Measurements from ENCODE around the gene FLAD1.

FLAD1 gene

GRCh38 chr1:154952664-154953063 lies 30.5 kb upstream of the FLAD1 start:
- no peak for DNase-seq

- no peak for DNase-seq
Observed at GRCh38 chr1:154953611-154954038, 29.5 kb upstream of the FLAD1 start.

- no peak for DNase-seq
Observed at GRCh38 chr1:154954541-154954940, 28.6 kb upstream of the FLAD1 start.

- peak; percentile 55 for DNase-seq
Observed at GRCh38 chr1:154955039-154955717, 28.0 kb upstream of the FLAD1 start.

GRCh38 chr1:154955718-154956543 lies 27.2 kb upstream of the FLAD1 start, which contains the start of gene PBXIP1:
Gene PBXIP1 (minus strand): TSS chr1:154956099. CDS start chr1:154953721, 2,378 bp downstream.
- peak; percentile 77 for DNase-seq

GRCh38 chr1:154956544-154956941 lies 26.6 kb upstream of the FLAD1 start:
- no peak for DNase-seq

GRCh38 chr1:154957091-154957657 lies 26.0 kb upstream of the FLAD1 start:
- DNase-seq = no peak

GRCh38 chr1:154958036-154958435 lies 25.1 kb upstream of the FLAD1 start:
- no peak for DNase-seq

GRCh38 chr1:154958681-154959425 lies 24.3 kb upstream of the FLAD1 start:
- DNase-seq = no peak

GRCh38 chr1:154959426-154959780 lies 23.7 kb upstream of the FLAD1 start:
- DNase-seq = no peak

GRCh38 chr1:154960446-154961136 lies 22.6 kb upstream of the FLAD1 start:
- no peak for DNase-seq

GRCh38 chr1:154961207-154962155 lies 21.7 kb upstream of the FLAD1 start, which contains the start of gene PYGO2:
Gene PYGO2 (minus strand): TSS chr1:154961782. CDS start chr1:154961576, 206 bp downstream.
- DNase-seq = peak; percentile 61

GRCh38 chr1:154962156-154962749 lies 20.9 kb upstream of the FLAD1 start:
- DNase-seq = no peak

GRCh38 chr1:154962795-154963330 lies 20.3 kb upstream of the FLAD1 start:
- DNase-seq = no peak

GRCh38 chr1:154963643-154964042 lies 19.5 kb upstream of the FLAD1 start:
- no peak for DNase-seq

GRCh38 chr1:154964359-154964758 lies 18.8 kb upstream of the FLAD1 start:
- DNase-seq = no peak

GRCh38 chr1:154966111-154966510 lies 17.0 kb upstream of the FLAD1 start:
- DNase-seq = no peak

- no peak for DNase-seq
Observed at GRCh38 chr1:154967331-154967950, 15.7 kb upstream of the FLAD1 start.

GRCh38 chr1:154968731-154969130 lies 14.4 kb upstream of the FLAD1 start:
- DNase-seq = no peak

- no peak for DNase-seq
Observed at GRCh38 chr1:154969246-154969645, 13.9 kb upstream of the FLAD1 start.

Measured in activated T-cell treated with anti-CD3 and anti-CD28 coated beads for 4 hours (primary cell).